ENCODE data around the gene PIGW.

Gene PIGW

DNA sequence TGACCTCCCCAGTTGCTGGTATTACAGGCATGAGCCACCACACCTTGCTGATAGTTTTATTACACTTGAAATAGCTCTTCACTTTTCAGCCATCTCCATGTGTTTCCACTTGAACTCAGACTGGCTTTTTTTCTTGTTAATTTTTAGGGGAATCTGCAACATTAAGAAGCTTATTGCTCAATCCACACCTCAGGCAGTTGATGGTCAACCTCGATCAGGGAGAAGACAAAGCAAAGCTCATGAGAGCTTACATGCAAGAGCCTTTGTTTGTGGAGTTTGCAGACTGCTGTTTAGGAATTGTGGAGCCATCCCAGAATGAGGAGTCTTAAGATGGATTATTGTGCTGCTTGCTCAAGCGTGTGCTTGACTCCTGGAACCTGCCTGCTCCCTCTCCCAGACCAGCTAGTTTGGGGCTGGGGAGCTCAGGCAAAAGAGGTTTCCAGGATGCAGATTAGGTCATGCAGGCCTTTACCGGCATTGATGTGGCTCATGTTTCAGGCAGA, 39.7 kb upstream of the PIGW start:
- DNase-seq (ENCODE audit: low read depth): no peak
- no peak overlapping the region for H3K4me3 ChIP-seq (ENCODE audit: low read depth, low read length)
- TF ChIP-seq, protein P1, sequence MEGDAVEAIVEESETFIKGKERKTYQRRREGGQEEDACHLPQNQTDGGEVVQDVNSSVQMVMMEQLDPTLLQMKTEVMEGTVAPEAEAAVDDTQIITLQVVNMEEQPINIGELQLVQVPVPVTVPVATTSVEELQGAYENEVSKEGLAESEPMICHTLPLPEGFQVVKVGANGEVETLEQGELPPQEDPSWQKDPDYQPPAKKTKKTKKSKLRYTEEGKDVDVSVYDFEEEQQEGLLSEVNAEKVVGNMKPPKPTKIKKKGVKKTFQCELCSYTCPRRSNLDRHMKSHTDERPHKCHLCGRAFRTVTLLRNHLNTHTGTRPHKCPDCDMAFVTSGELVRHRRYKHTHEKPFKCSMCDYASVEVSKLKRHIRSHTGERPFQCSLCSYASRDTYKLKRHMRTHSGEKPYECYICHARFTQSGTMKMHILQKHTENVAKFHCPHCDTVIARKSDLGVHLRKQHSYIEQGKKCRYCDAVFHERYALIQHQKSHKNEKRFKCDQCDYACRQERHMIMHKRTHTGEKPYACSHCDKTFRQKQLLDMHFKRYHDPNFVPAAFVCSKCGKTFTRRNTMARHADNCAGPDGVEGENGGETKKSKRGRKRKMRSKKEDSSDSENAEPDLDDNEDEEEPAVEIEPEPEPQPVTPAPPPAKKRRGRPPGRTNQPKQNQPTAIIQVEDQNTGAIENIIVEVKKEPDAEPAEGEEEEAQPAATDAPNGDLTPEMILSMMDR (IDR thresholded peaks at IDR 0.05; ENCODE audit: insufficient read depth, low read depth, low read length, missing control alignments): no peak

DNA sequence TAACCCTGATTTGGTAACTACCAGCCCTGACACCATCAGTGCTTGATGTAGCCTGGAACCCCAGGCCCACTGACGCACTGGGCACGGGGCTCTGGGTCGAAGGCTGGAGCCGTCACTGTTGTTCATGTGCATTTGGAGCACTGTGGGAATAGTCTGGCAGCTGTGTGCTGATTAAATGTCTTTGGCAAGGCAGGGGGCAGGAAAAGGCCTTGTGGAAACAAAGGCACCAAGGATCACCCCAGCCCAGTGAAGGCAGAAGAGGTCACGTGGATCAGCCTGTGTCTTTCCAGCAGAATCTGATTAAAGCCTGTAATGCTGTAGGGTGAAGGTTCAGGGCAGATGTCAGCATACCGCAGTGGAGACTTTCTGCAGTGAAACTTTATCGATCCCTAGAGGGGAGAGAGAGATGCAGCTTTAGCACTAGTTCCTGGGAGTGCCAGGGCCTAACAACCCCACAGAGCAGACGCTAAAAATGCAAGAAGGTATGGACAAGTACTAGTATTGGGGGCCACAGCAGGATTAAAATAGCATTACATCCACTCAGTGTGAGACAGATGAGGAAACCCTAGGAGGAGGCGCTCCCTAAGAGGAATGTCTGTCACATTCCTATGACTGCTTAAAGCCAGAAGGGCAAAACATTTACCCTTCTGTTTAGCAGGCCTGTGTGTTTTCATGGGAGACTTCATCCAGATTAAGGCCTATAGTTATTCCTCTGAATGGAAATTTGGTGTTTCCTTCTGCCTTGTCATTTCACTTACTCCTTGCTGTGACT, 38.6 kb upstream of the PIGW start:
- DNase-seq (ENCODE audit: low read depth): no peak
- TF ChIP-seq, protein P1 (IDR thresholded peaks at IDR 0.05; ENCODE audit: insufficient read depth, low read depth, low read length, missing control alignments): no peak
- H3K4me3 ChIP-seq (ENCODE audit: low read depth, low read length): no peak overlapping the region

DNA sequence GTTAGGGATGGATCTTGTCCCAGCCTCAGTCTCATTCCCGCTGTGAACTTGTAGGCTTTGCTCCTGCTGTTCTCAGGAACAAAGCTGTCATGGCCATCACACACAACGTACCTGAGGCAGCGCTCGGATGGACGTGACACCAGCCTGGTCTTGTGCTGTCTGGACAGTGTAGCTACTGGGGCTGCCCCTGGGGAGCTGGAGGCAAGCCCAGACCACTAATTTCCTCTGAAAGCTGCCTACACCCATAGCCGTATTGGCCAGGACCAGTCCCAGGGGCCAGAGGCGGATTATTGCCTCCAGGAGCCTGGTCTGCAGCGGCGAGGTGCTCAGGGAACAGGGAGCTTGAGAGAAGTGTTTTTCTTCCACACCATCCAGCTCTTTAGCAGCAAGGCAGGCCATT, 36.6 kb upstream of the PIGW start:
- H3K4me3 ChIP-seq (ENCODE audit: low read depth, low read length): no peak overlapping the region
- TF ChIP-seq, protein P1 (IDR thresholded peaks at IDR 0.05; ENCODE audit: insufficient read depth, low read depth, low read length, missing control alignments): no peak
- DNase-seq (ENCODE audit: low read depth): no peak

DNA sequence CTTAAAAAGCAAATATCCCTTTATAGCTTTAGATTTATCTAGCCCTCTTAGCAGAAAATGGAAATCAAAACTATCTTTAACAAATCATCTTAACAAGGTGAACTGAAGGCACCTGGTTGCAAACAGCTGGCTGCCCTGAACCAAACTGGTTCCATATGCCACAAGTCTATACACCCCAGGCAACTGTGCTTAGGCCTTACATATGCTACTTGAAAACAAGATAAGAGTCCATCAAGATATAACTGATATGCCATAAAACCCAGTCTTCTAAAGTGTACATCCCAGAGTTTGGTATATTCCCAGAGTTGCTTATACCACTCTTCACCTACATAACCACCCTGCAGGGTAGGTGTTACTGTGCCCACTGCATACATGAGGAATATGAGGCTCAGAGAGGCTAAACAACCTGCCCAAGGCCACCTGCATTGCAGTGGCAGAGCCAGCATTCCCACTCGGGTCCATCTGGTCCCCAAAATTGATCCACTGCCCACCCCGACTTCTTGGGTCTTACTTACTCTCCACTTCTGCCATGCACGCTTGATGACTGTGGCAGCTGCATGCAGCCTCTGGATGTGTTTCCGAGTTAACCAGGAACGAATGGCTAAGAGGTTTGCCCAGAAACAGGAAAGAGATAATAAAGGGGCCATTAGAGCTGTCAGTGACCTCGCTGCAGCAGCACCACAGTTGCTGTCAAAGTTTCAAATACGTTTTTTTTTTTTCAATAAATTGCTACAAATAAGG, 36.1 kb upstream of the PIGW start:
- DNase-seq (ENCODE audit: low read depth): no peak
- TF ChIP-seq, protein P1 (IDR thresholded peaks at IDR 0.05; ENCODE audit: insufficient read depth, low read depth, low read length, missing control alignments): no peak
- no peak overlapping the region for H3K4me3 ChIP-seq (ENCODE audit: low read depth, low read length)

DNA sequence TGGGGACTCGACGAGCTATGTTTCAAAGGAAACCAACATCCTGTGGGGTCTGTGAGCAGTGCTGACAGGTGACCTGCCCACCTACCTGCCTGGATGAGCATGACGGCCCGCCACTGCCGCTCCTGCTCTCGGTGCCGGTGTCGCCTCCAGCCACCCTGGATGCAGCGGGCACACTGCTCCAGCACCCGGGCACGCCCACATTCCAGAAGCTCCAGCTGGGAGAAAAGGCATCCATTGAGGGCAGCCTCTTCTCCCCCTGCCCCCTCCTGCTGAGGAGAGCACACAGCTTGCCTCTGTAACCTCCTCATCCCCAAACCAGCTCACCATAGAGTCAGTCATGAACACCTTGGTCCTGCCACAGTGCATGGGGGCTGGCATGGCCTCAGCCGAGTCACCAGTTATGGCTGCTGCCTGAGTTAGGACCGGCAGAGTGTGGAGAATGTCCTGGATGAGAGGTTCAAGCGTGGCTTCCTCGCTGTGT, 34.0 kb upstream of the PIGW start:
- H3K4me3 ChIP-seq (ENCODE audit: low read depth, low read length): no peak overlapping the region
- TF ChIP-seq, protein P1 (IDR thresholded peaks at IDR 0.05; ENCODE audit: insufficient read depth, low read depth, low read length, missing control alignments): no peak
- DNase-seq (ENCODE audit: low read depth): no peak

DNA sequence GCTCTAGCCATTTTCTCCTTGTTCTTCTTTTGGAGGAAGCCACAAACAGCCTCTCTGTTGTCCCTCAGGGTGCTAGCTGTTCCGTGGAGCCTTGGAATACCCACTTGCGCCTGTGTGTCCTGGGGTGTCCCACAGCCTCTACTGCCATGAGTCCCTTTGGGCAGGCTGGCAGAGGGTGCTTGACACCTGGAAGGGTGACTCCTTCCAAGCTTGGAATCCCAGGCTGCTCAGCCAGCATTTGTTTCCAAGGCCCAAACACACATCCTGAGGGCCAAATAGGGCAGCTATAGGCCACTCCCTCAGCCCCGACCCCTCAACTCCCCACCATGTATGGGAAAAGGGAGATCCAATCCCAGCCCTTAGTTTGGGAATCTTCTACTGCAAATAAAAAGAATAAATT, 33.4 kb upstream of the PIGW start:
- H3K4me3 ChIP-seq (ENCODE audit: low read depth, low read length): no peak overlapping the region
- TF ChIP-seq, protein P1 (IDR thresholded peaks at IDR 0.05; ENCODE audit: insufficient read depth, low read depth, low read length, missing control alignments): no peak
- DNase-seq (ENCODE audit: low read depth): no peak
